ENCODE results near the gene DNAJC19.

GRCh38 chr3:181008796-181009195 is 19.3 kb upstream of the DNAJC19 start:
- no peak for TF ChIP-seq CTCF (IDR thresholded peaks at IDR 0.05)
- TF ChIP-seq POLR2A (IDR thresholded peaks at IDR 0.05) = no peak
- no peak for TF ChIP-seq POLR2AphosphoS5 (IDR thresholded peaks at IDR 0.05)
- TF ChIP-seq EP300 (IDR thresholded peaks at IDR 0.05) = no peak
